GM18499 (cell line): ENCODE data around the gene PKD2L2.
"Not testable (repeated sequence)": the region's sequence is repeated elsewhere in the genome, so short reads cannot be mapped to it uniquely, and the experiment has no call there.

Experiments
- ATAC-seq: cut with Tn5 transposase; IDR thresholded peaks from one replicate; pipeline ENCODE4 v1.9.1; 2021; ENCODE audit warnings: moderate number of reproducible peaks; ENCODE audit not compliant: insufficient read depth, unreplicated experiment

The PKD2L2 gene

DNA sequence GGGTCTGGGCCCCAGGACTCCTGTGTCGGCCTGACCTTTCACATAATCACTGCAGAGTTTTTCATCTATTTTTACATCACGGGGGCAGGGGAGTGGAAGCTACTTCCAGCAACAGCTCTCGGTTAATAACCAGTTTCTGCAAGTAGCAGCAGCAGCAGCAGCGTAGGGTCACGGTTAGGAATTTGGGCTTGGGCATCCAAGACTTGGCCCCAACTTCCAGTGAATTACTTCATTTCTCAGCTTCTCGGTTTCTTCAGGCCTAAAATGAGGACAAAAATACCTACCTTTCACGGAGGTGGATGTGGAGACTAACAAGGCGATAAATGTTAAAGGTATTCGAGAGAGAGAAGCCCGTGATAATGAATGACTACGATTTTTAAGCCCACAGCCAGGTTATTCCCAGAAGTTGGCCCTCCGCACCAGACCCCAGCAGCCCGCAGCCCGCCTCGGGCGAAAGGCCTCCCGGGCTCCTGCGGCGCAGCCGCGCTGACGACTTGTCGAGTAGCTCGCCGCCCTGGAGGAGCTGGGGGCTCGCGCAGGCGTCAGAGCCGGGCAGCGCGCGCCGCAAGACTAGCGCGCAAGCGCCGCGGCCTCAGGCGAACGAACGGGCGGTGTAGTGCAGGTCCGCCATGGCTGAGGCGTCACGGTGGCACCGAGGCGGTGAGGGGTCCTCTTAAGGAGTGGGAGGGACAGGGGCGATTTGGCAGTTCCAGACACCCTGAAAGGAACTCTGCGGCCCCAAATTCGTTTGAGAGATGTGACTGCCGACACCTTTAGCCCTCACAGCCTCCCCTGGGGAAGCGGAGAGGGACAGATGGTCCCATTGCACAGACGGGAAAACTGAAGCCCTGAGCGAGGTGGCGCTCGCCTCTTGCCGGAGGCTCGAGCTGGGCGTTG, at the start of gene PKD2L2:
PKD2L2 (plus strand) TSS at position 595 of the 897 bp plus-strand sequence; CDS start at position 630, 35 bp downstream.
- peak; percentile 73 for ATAC-seq

DNA sequence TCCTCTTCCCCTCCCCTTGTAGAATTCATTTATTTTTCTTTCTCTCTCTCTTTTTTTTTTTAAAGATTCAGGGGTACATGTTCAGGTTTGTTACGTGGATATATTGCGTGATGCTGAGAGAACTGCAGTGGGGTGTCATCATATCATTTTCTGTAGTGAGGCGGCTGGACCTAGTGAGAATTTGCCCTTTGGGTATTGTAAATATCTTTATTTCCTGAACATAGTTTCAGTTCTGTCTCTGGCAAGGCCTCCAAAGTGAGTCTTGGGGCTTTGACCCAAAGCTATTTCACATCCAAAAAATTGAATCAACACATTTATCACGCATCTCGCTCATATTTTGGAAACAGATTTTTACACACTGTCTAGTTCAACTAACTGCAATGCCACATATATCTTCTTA, 47.0 kb upstream of the PKD2L2 start:
- ATAC-seq: no peak

DNA sequence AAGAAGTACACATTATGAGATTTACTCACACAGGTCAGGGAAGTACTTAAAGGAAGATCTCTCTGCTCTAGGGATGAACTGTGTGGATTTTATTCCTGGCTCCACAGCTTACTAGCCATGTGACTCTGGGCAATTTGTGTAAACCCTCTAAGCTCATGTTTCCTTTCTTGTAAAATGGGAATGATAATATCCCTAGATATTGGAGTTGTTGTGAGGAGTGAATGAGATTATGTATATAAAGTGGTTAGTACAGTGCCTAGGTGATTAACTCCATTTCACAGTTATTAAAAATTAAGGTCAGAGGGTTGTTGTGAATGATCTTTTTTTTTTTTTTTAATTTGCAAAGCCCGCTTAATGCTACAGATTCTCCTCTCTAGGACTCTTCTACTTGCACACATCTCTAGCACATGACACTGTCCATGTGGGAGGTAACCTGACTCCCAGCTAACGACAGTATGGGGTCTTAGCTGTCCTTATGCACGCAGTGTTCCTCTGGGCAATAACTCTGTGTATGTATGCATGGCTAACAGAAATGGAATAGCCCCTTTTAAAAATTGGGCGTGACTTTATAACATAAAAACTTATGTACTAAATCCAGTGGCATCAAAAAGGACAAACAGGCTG, 45.5 kb upstream of the PKD2L2 start:
- no peak for ATAC-seq

DNA sequence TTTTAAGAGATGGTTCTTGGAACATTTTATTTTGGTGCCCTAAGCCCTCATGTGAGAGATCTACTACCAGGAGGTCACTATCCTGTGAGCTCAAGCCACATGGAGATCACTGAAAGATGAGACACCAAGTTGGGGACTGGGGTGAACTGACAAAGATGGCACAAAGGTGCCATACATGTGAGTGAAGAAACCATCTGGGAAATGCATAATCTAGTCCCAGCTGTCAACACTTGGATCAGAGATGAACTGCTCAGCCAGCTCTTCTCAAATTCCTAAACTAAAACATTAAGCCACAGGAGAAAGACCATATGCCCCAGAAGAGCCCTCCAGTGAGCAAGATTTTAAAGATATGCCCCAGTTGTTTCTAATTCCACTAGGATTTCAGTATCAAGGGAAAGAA, 43.8 kb upstream of the PKD2L2 start:
- no peak for ATAC-seq

DNA sequence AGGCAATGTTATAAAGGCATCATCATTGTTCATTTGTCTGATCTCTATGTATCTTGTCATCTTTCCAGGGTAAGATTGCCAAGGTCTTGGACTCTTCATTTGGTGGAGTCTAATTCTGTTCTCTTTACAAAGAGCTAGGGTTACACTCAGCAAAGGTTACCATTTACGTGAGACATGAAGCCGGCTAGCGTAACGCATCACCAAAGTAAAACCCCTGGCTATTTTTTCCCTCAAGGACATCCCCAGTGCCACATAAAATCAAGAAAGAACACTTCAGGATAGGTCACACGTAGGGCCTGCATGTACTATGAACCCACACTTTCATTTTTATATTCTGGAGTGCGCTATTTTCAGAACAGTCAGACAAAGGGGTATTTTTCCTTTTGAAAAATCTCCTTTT, 41.6 kb upstream of the PKD2L2 start:
- no peak for ATAC-seq

DNA sequence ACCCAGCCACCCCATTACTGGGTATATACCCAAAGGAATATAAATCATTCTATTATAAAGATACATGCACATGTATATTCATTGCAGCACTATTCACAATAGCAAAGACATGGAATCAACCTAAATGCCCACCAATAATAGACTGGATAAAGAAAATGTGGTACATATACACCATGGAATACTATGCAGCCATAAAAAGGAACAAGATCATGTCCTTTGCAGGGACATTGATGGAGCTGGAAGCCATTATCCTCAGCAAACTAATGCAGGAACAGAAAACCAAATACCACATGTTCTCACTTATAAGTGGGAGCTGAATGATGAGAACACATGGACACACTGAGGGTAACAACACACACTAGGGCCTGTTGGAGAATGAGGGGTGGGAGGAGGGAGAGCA, 36.1 kb upstream of the PKD2L2 start:
- ATAC-seq: not testable (repeated sequence)

DNA sequence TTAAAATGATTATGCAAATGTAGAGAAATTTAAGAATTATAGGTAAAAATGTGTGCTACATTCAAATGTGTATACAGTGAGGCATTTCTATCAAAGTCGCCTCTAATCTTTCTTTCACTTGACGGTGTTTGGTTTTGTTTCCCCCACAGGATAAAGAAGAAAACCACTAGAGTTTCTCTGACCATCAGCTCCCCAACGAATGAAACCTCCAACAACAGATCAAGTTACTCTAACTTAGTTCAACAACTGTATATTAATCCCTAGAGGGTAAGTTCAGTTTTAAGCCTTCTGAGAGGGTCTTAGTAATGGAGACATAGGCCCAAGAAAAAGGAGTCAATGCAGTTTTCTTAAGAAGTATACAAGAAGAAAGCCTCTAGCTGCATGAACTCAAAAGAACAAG, 33.1 kb upstream of the PKD2L2 start:
- no peak for ATAC-seq

DNA sequence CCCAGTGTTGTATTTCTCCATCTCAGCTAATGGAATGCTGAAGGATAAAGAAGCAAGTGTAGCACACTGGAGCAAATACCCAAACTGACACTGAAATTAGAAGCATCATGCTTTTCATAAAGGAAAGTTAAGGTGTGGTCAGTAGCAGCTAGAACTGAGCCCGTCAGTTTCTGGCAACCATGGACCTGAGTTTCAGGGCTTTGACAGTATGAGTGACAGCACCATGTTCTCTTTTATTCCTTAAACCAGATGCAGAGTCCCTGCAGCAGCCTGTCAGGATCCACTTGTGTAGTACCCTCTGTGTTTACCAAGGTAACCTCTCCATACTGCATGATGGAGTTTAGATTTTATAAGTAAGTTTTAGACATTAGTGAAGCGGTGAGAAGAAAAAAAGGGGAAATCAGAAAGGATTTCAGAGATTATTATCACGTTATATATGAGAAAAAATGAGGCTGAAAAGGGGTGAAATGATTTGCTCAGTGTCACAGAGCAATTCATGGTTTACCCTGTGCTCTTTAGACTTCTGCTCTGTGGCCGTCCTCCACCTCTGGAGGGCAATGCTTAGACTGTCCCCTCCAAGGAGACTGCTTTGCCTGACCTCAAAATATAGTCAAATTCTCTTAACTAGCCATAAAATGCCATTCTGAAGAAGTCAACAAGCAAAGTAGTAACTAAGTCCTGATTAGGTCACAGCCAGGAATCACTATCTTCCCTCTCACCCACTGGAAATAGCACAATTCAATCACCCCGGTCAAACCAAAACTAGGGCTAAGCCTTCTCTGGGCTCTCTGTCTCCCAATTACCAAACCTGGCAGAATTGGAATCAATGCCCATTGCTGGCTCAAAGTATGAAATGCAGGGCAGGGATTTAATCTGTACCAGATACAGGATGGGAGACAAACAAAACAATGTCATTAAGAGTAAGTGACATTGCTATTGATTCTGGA, 32.1 kb upstream of the PKD2L2 start:
- no peak for ATAC-seq

DNA sequence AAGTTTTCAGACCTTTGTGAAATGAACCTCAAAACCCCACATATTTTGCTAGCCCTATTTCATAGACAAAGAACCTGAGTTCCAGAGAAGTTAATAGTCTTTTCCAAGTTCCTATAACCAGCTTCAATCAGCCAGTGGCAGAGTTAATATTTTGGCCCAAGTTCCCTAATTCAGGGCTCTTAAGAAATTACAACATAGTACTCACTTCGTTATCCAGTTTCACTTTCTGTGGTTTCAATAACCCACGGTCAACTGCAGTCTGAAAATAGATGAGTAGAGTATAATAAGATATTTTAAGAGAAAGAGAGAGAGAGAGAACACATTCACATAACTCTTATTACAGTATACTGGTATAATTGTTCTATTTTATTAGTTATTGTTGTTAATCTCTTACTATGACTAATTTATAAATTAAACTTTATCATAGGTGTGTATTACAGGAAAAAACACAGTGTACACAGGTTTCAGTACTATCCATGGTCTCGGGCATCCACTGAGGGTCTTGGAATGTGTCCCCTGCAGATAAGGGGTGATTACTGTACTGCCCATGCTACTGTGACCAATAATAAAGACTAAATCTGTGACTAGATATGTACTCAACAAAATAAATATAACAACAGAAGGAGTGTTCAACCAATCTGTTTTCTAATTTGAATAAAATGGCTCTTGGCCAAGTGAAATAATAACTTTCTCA, 30.9 kb upstream of the PKD2L2 start:
- ATAC-seq: peak; percentile 84

DNA sequence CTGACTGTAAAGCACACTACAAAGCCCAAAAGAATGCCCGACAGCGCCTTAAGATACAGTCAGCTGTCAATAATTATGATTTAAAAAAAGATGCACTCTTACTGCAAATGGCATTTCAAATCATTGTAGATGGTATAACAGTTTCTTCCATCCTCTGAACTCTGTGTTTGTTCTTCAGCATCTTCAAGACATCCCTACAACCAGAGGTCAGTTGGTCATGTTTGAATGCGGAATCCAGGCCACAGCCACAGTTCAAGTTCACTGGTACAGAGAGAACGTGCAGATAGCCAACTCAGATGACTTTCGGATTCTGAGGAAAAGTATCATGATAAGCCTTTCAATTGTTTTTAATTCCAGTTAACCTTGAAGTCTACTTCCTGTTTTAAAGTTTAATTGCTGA, 30.3 kb upstream of the PKD2L2 start:
- ATAC-seq: no peak

DNA sequence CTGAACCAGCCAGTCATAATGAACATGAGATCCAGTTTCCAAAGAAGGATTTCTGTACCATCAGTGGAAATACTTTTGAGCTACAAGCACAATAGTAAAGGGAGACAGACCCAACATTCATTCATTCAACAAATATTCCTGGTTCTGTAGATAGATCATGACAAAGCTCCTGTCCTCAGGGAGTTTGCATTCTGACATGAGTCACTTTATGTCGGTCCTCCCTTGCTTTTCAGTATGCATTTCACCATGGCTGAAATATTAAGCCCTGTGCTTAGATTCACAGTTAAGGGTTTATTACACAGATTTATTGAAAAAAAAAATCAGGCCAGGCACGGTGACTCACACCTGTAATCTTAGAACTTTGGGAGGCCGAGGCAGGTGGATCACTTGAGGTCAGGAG, 27.0 kb upstream of the PKD2L2 start:
- ATAC-seq: no peak

DNA sequence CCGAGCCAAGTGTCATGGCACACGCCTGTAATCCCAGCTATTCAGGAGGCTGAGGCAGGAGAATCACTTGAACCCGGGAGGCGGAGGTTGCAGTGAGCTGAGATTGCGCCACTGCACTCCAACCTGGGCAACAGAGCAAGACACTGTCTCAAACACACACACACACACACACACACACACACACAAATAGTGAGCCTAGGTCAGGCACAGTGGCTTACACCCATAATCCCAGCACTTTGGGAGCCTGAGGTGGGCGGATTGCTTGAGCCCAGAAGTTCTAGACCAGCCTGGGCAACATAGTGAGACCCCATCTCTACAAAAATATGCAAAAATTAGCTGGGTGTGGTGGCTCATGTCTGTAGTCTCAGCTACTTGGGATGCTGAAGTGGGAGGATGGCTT, 25.6 kb upstream of the PKD2L2 start:
- ATAC-seq: not testable (repeated sequence)

DNA sequence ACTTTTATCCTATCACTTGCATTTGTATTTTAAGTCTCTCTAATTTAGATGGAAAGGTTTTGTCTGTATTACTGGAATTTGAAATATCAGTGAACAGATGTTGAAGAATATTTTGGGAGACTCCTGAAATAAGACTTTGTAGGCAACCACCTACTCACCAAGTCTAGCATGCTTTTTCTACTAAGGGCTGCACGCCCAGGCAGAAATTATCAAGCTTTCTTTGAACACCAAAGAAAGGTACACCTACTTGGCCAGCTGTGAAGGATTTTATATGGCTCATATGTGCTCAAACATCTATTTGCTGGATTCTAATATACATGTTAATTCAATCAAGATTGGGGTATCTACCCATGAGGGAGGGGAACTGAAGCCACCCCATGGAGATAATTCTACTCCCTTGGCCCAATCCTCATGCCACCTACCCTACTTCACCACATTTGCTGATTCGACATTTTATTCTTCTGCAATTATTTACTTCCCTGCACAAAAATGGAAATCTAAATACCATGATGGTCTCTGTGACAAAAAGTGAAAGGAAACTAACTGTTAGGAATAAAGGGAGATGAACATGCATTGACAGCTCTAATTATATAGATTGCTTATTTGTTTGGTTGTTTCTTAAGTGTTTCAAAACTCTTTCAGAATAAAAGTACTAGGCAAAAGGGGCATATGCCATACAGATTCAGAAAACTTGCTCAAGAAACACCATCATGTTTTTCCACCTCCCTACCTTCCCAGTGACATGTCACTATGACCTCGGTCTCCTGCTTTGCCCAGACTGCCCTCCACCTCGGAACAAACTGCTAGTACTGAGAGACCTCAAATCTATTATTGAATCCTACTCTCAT, 22.5 kb upstream of the PKD2L2 start:
- no peak for ATAC-seq

DNA sequence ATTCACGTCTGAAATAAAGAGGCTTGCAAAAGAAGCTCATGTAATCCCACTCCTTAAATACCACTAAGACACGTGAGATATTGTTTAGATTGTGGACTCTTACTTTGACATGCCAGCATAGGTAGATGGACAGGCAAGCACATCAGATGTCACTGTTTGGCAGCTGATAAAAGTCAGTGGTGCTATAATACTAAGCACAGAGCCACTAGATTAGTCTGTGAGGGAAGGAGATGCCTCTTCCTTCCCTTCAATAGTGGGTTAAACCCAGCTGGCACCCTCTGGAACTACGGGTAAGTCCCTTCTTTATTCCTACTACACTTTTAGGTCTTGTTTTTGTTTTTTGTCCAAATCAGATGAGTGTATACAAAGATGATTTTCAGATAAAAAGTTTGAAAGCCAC, 21.6 kb upstream of the PKD2L2 start, which contains the start of gene MYOT:
MYOT (plus strand) TSS at position 197 of the 400 bp plus-strand sequence. CDS start 2,792 bp downstream, outside the sequence.
- ATAC-seq: no peak

DNA sequence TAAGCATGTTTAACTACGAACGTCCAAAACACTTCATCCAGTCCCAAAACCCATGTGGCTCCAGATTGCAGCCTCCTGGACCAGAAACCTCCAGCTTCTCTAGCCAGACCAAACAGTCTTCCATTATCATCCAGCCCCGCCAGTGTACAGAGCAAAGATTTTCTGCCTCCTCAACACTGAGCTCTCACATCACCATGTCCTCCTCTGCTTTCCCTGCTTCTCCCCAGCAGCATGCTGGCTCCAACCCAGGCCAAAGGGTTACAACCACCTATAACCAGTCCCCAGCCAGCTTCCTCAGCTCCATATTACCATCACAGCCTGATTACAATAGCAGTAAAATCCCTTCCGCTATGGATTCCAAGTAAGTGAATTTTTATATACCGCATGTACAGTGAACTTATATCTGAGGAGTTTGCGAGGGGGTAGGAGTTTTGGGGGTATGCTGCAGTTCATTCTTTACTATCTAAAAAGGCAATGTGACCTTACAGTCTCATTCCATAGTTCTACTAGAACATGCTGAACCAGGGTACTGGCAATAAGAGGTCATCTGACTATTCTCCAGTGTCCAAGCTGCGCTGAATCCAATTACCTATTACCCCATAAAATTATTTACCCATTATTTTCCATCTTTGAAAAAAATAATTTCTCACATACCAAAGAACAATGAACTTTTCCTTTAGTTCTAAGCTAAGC, 18.5 kb upstream of the PKD2L2 start:
- no peak for ATAC-seq

DNA sequence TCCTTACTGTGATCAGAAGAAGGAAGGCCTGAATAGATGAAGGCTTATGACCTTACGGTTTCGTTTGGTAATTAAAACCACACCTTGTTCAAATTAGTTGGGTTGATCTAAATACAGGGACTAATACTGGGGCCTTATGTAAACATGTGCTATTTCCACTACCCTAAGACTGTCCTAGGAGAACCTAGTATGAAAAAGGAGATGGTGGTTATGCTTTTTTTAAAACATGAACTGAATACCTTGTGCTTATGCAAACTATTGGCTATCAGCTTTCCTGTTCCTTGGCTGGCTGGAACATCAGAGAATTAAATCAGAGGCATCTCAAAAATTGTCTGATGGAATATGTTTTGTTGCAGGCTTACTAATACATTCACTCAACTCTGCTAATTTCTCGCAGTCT, 17.7 kb upstream of the PKD2L2 start:
- ATAC-seq: no peak

DNA sequence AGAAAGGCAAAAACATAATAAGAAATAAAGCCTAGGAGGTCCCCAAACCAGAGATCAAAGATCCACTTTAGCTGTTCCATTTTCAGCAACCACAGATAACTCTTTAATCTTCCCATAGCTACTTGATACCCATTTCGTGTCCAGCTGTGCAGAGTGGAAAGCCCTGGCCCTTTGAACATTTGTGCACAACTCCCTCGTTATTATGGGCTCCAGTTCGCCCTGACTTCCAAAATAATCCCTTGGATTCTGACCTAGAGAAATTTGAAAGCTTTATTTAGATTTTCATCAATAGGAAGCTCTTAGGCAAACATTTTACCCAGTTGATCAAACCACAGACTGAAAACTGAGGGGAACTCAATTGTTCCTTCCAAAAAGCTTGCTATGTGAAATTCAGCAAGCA, 16.8 kb upstream of the PKD2L2 start:
- ATAC-seq: no peak

DNA sequence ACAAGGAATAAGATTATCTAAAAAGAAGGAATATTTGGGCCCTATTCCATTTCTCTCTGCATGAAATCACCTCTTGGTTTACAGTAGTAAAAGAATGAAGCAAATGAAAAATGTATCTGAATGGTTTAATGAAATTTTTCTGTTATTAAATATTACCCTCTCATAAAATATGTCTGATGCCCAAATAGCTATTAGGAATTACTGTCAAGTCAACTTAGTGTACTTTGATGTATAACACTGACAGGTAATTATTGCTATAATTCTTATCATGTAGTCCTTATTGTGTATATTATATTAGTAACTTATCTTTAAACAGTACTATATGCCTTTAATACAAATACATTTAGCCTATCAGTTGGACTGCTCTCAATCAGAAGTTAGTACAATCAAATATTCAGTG, 13.2 kb upstream of the PKD2L2 start:
- no peak for ATAC-seq

DNA sequence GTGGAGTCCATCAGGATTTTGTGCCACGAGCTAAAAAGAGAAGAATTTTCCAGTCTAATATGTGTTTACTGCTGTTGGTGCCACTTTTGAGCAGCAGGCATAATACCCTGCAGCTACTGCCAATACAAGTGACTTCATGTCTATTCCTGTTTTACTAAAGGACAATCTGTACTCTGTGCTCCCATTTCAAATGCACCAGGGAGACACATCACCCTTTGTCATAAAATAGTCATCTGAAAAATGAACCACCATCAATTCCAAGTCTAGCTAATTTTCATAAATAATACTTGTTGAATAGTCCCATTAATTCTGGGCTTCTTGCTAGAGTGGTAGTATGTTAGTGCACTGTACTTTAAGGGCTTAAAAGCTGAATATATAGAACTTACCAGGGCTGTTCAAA, 8.9 kb upstream of the PKD2L2 start:
- ATAC-seq: no peak
